HG03565 (cell line): ENCODE measurements around the gene CAMK1.
"Not testable (repeated sequence)": the region's sequence is repeated elsewhere in the genome, so short reads cannot be mapped to it uniquely, and the experiment has no call there.

Experiments used
- ATAC-seq: cut with Tn5 transposase; IDR thresholded peaks from one replicate; pipeline ENCODE4 v1.9.1; 2021; ENCODE audit warnings: mild to moderate bottlenecking, moderate library complexity; ENCODE audit not compliant: unreplicated experiment

CAMK1 gene

GRCh38 chr3:9776896-9777693 lies 7.3 kb upstream of the CAMK1 start:
- ATAC-seq, result no peak

DNA sequence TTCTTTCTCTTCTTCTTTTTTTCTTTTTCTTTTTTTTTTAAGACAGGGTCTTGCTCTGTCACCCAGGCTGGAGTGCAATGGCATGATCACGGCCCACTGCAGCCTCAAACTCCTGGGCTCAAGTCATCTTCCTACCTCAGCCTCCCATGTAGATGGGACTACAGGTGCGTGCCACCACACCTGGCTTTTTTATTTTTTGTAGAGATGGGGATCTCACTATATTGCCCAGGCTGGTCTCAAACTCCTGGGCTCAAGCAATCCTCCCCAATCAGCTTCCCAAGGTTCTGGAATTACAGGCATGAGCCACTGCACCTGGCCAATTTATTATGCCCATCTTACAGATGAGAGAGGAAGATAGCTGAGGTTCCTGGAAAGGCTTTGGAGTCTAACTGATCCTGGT lies 1.3 kb upstream of the CAMK1 start:
- not testable (repeated sequence) for ATAC-seq

GRCh38 chr3:9770276-9770812 lies 597 bp upstream of the CAMK1 start:
- no peak for ATAC-seq

- no peak for ATAC-seq
Observed at GRCh38 chr3:9769012-9769411, 735 bp downstream of the CAMK1 start.

- no peak for ATAC-seq
Observed at GRCh38 chr3:9768141-9768775, 1.5 kb downstream of the CAMK1 start.

DNA sequence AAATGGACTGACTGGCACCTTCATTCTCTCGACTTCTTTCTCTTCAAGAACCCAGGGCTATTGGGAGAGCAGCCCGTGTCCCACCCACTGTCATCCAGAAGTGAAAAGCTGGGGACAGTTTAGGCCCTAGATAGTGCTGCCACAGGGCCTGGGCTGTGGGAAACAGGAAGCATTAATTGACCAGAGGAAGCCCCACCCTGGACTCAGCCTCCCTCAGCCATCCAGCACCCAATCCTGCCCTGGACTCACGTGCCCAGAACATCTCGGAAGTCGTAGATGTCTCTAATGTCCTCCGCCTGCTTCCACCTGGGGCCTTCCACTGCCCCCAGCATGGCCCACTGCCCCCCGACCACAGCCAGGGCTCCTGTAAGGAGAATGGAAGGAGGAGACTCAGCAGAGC lies 2.3 kb downstream of the CAMK1 start:
- no peak for ATAC-seq

GRCh38 chr3:9765865-9766264 lies 3.9 kb downstream of the CAMK1 start:
- no peak for ATAC-seq

GRCh38 chr3:9762871-9763270 lies 6.9 kb downstream of the CAMK1 start:
- ATAC-seq, result no peak

DNA sequence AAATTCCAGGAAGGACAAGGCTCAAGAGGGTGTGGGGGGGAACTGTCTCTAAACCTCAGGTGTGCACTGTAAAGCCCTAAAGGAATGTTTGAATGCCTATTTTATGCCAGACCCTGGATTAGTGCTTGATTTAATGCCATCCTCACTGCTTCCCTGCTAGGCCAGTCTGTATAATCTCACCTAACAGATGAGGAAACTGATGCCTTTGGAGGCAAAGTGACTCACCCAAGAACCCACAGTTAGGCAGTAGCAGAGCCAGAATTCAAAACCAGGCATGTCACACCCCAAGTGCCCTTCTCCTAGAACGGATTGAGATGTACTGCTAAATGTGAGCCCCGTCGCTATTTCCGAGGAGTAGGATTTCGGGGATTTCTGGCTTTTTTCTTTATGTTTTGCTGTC lies 7.8 kb downstream of the CAMK1 start:
- no peak for ATAC-seq

GRCh38 chr3:9760779-9761505 lies 8.8 kb downstream of the CAMK1 start:
- no peak for ATAC-seq

GRCh38 chr3:9757427-9757826 lies 12.3 kb downstream of the CAMK1 start:
- no peak for ATAC-seq

GRCh38 chr3:9754678-9755077 lies 15.1 kb downstream of the CAMK1 start:
- no peak for ATAC-seq

GRCh38 chr3:9750556-9751411 lies 19.0 kb downstream of the CAMK1 start:
- no peak for ATAC-seq

DNA sequence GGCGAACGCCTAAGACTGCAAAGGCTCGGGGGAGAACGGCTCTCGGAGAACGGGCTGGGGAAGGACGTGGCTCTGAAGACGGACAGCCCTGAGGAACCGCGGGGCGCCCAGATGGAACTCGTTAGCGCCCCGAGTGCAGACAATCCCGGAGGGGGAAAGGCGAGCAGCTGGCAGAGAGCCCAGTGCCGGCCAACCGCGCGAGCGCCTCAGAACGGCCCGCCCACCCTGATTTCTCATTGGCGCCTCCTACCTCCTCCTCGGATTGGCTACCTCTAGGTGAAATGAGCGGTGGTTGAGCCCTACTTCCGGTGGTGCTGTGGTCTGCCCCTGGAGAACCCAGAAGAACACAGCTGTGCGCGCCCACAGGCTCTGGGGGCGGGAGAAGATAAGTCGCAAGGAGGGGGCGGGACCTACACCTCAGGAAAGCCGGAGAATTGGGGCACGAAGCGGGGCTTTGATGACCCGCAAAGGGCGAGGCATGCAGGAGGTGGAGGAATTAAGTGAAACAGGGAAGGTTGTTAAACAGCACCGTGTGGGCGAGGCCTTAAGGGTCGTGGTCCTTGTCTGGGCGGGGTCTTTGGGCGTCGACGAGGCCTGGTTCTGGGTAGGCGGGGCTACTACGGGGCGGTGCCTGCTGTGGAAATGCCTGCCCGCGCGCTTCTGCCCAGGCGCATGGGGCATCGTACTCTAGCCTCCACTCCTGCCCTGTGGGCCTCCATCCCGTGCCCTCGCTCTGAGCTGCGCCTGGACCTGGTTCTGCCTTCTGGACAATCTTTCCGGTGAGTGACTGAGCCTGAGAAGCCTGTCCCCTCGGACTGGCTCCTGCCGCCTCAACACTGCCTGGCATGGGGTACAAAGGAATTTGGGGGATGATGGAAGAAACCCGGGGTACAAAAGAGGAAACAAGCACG lies 19.8 kb downstream of the CAMK1 start, which contains the start of gene OGG1:
OGG1 (plus strand) TSS at position 308 of the 911 bp plus-strand sequence; CDS start at position 643, 335 bp downstream.
- ATAC-seq, result peak; percentile 82

- no peak for ATAC-seq
Observed at GRCh38 chr3:9749296-9749644, 20.5 kb downstream of the CAMK1 start.

- ATAC-seq, result no peak
Observed at GRCh38 chr3:9748031-9748430, 21.7 kb downstream of the CAMK1 start.

DNA sequence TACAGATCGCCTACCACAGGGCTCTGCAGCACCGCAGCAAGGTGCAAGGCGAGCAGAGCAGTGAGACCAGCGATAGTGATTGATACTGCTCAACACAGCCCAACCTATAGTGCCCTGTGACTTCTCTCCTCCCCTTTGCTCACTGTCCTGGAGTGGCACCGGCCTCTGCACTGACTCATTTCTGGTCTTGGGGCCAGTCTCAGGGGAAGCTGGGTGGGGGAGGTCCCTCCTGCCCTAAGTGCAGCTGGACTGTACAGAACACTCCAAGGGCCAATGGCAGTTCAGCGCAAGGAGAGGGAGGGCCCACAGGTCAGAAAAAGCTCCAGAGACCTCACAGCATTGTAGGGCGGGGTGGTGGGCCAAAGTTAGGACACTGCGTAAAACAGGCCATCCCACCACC lies 22.5 kb downstream of the CAMK1 start:
- no peak for ATAC-seq

GRCh38 chr3:9746330-9746729 lies 23.4 kb downstream of the CAMK1 start:
- no peak for ATAC-seq

DNA sequence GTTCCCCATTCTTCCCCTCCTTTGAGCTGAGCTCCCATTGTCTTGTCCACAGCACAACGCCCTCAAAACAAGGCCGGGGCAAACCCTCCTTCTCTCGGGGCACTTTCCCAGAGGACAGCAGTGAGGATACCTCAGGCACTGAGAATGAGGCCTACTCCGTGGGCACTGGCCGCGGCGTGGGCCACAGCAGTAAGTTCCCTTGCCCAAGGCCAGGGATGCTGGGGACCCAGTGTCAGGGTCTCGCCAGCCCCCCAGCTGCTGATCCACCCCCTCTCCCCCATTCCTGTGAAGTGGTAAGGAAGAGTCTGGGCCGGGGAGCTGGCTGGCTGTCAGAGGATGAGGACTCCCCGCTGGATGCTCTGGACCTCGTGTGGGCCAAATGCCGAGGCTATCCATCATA lies 24.2 kb downstream of the CAMK1 start:
- ATAC-seq, result no peak

DNA sequence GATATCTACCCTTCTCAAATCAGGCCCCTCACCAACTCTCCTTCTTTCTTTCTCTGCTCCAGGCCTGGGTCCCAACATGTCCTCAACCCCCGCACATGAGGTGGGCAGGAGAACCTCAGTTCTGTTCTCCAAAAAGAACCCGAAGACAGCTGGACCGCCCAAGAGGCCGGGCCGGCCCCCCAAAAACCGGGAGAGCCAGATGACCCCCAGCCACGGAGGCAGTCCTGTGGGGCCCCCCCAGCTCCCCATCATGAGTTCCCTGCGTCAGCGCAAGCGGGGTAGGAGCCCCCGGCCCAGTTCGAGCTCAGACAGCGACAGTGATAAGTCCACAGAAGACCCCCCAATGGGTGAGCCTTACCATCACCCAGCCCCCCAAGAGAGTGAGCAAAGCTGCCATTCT lies 25.6 kb downstream of the CAMK1 start:
- no peak for ATAC-seq
